ENCODE results near the gene COL1A2. TPM values are rescaled to one million over a fixed set of nuclear protein-coding genes. Genes with fewer than 3 reads are reported as not detected.

COL1A2 gene
- total RNA-seq, 4 donors from 2014 or later: 59.1 to 10,885 (median 259) TPM

DNA sequence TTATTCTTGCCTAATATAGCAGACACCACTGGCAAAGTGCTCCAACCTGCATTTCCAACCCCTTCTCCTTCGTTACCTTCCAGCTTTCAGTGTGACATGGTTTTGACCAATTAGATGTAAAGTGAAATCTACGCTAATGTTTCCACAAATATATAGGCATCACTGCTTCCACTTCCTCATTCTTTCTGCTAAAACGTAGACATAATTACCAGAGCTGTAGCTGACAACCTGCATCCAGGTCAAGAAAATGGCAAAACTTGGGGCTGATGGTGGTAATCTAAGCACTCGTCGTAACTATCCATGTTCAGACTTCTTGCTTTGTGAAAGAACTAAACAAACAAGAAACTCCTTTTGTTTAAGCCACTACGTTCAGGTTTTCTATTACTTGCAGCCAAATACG, 41.8 kb upstream of the COL1A2 start:
- intact Hi-C loops (cut with DNase I; ENCODE audit: low total_unique reads): no loop called here
- no peak overlapping the region for H3K27ac ChIP-seq
- no peaks in the 10 kb centered on the region for H3K36me3 ChIP-seq
- H3K4me1 ChIP-seq: peaks cover 0 to 9% of the 10 kb centered on the region in 2 donors
- no peak for TF ChIP-seq POLR2A (IDR thresholded peaks at IDR 0.05)
- TF ChIP-seq, protein P1, sequence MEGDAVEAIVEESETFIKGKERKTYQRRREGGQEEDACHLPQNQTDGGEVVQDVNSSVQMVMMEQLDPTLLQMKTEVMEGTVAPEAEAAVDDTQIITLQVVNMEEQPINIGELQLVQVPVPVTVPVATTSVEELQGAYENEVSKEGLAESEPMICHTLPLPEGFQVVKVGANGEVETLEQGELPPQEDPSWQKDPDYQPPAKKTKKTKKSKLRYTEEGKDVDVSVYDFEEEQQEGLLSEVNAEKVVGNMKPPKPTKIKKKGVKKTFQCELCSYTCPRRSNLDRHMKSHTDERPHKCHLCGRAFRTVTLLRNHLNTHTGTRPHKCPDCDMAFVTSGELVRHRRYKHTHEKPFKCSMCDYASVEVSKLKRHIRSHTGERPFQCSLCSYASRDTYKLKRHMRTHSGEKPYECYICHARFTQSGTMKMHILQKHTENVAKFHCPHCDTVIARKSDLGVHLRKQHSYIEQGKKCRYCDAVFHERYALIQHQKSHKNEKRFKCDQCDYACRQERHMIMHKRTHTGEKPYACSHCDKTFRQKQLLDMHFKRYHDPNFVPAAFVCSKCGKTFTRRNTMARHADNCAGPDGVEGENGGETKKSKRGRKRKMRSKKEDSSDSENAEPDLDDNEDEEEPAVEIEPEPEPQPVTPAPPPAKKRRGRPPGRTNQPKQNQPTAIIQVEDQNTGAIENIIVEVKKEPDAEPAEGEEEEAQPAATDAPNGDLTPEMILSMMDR (IDR thresholded peaks at IDR 0.05): no peak
- no peak for DNase-seq
- H3K27me3 ChIP-seq: no peaks in the 10 kb centered on the region
- H3K9me3 ChIP-seq: no peaks in the 10 kb centered on the region
- H3K4me3 ChIP-seq: no peak overlapping the region

DNA sequence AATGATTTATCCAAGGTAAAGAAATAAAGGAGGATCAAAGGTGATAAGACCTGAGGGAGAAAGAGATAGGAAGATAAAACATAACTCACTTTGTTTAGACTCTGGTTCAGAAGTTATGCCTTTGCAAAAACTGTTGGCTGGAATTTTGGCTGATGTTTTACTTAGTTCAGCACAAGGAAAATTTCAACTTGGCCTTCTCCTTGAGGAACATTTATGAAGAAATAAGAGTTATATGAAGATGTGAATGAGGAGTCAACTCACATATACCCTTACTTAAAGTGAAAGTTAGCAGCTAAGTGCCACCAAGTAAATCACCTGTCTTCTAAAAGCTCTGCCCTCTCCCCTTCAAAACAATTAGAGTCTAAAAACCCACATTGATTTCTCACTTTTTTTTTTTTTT, 39.7 kb upstream of the COL1A2 start:
- H3K4me3 ChIP-seq: no peak overlapping the region
- H3K4me1 ChIP-seq: peaks cover 0 to 9% of the 10 kb centered on the region in 2 donors
- no peak for TF ChIP-seq POLR2A (IDR thresholded peaks at IDR 0.05)
- TF ChIP-seq, protein P1 (IDR thresholded peaks at IDR 0.05): no peak
- H3K36me3 ChIP-seq: no peaks in the 10 kb centered on the region
- H3K27me3 ChIP-seq: no peaks in the 10 kb centered on the region
- no peak for DNase-seq
- intact Hi-C loops (cut with DNase I; ENCODE audit: low total_unique reads): no loop called here
- peak overlapping the region; percentile 21 to 57 for H3K27ac ChIP-seq
- no peaks in the 10 kb centered on the region for H3K9me3 ChIP-seq

DNA sequence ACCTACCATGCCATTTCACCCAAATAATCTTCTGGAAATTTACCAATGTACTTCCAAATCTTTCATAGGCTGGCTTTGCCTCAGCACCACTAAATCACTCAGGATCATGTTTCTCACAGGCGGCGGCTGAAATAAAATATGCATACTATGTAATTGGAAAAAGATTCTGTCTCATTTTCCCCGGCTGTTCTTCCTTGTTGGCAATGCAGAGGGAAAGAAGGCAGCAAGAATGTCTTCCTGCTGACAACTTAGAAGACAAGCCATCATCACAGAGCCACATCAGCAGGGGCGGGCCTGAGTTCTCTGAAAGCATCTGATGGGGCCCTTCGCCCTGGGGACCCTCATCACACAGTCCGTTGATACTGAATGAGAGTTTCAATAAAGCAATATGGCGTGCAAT, 39.2 kb upstream of the COL1A2 start:
- no peaks in the 10 kb centered on the region for H3K27me3 ChIP-seq
- peak overlapping the region; percentile 21 to 57 for H3K27ac ChIP-seq
- no peaks in the 10 kb centered on the region for H3K36me3 ChIP-seq
- TF ChIP-seq, protein P1 (IDR thresholded peaks at IDR 0.05): no peak
- TF ChIP-seq POLR2A (IDR thresholded peaks at IDR 0.05): no peak
- no peaks in the 10 kb centered on the region for H3K9me3 ChIP-seq
- peaks cover 0 to 9% of the 10 kb centered on the region in 2 donors for H3K4me1 ChIP-seq
- DNase-seq: no peak
- H3K4me3 ChIP-seq: no peak overlapping the region
- intact Hi-C loops (cut with DNase I; ENCODE audit: low total_unique reads): no loop called here

DNA sequence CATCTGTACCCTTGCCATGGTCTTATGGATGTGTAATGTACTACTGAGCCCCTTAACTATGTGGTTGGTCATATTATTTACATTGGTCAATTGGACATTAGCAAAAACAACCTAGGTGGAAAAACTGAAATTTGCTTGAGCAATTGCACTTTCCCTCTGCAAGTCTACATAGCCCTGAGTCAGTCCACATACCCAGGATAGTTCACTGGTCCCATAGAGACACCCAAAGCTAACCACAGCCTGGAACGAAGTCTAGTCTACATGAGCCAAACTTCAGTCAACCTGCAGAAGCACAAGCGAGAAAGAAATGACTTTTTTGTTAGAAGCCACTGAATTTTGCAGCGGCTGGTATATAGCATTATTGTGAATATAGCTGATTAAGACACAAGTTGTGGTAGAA, 37.6 kb upstream of the COL1A2 start:
- H3K27me3 ChIP-seq: no peaks in the 10 kb centered on the region
- H3K4me1 ChIP-seq: peaks cover 0 to 9% of the 10 kb centered on the region in 2 donors
- DNase-seq: no peak
- intact Hi-C loops (cut with DNase I; ENCODE audit: low total_unique reads): no loop called here
- H3K9me3 ChIP-seq: no peaks in the 10 kb centered on the region
- no peak overlapping the region for H3K27ac ChIP-seq
- no peak for TF ChIP-seq POLR2A (IDR thresholded peaks at IDR 0.05)
- TF ChIP-seq, protein P1 (IDR thresholded peaks at IDR 0.05): no peak
- H3K36me3 ChIP-seq: no peaks in the 10 kb centered on the region
- H3K4me3 ChIP-seq: no peak overlapping the region

DNA sequence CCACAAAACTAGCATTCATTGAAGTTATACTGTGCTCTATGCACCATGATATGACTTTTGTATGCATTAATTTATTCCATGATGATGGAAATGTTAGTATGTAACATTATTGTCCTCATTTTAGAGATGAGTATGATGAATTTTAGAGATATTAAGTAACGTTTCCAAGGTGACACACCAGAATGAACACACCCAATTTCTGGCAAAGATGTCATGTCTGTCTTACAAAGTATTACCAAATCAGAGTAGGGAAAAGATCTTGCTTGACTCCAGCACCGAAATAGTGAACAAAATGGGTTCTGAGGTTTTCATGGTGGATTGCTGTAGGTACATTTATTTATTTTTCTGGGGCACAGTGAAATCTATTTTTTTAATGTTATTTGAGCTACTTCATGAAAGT, 33.8 kb upstream of the COL1A2 start:
- Histone ChIP-seq H3K4me3 (no peak overlapping the region), H3K27me3 (no peaks in the 10 kb centered on the region), H3K9me3 (no peaks in the 10 kb centered on the region), H3K4me1 (peaks cover 0 to 3% of the 10 kb centered on the region in 2 donors), H3K27ac (no peak overlapping the region), H3K36me3 (no peaks in the 10 kb centered on the region)
- no peak for DNase-seq
- TF ChIP-seq, protein P1 (IDR thresholded peaks at IDR 0.05): no peak
- no peak for TF ChIP-seq POLR2A (IDR thresholded peaks at IDR 0.05)
- intact Hi-C loops (cut with DNase I; ENCODE audit: low total_unique reads): no loop called here
